ENCODE data around the gene ACBD4.

DNA sequence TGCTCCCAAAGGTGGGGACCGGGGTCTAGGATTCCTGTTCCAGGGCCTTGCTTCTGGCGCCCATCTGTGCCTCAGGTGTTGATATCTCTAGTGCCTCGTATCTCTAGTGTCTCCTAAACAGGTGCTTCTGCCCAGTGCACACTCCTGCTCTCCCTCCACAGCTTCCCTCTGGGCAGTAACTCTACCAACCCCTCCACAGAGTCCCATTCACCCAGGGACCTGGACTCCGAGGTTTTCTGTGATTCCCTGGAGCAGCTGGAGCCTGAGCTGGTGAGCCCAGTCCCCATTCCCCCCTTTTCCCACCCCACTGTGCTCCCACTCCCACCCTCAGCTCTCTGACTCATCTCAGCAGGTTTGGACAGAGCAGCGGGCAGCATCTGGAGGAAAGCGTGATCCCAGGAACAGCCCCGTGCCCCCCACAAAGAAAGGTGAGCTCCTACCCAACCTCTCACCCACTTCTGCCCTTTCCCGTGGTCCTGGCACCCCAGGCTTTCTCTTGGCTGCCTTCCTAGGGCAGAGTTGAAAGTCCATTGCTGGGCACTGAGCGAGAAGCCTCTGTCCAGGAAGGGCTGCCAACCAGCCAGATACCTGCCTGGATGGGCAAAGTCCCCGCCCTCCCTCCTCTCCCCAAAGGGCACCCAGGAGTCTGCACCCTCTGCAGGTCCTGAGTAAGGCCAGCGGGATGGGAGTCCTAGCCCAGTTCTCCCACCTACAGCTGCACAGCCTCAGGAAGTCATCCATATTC is 2.2 kb downstream of the ACBD4 start:
- TF ChIP-seq, protein P1, sequence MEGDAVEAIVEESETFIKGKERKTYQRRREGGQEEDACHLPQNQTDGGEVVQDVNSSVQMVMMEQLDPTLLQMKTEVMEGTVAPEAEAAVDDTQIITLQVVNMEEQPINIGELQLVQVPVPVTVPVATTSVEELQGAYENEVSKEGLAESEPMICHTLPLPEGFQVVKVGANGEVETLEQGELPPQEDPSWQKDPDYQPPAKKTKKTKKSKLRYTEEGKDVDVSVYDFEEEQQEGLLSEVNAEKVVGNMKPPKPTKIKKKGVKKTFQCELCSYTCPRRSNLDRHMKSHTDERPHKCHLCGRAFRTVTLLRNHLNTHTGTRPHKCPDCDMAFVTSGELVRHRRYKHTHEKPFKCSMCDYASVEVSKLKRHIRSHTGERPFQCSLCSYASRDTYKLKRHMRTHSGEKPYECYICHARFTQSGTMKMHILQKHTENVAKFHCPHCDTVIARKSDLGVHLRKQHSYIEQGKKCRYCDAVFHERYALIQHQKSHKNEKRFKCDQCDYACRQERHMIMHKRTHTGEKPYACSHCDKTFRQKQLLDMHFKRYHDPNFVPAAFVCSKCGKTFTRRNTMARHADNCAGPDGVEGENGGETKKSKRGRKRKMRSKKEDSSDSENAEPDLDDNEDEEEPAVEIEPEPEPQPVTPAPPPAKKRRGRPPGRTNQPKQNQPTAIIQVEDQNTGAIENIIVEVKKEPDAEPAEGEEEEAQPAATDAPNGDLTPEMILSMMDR (conservative IDR thresholded peaks at IDR 0.05; ENCODE audit: low read length) = no peak
- TF ChIP-seq EZH2phosphoT487 (IDR thresholded peaks at IDR 0.05; ENCODE audit: borderline replicate concordance, low read depth, low read length) = no peak

Data from OCI-LY7 (cell line).